Measurements from ENCODE around the gene EML5. TPM values are rescaled to one million over a fixed set of nuclear protein-coding genes. Genes with fewer than 3 reads are reported as not detected.

Gene EML5
- total RNA-seq, 4 donors from 2014 or later = 0.82 to 1.6 (median 1.3) TPM

GRCh38 chr14:88785911-88786310 lies 6.8 kb downstream of the EML5 start:
- TF ChIP-seq CTCF (IDR thresholded peaks at IDR 0.05) = no peak
- no peak for TF ChIP-seq POLR2A (IDR thresholded peaks at IDR 0.05)
- no peaks in the 10 kb centered on the region for H3K27me3 ChIP-seq
- DNase-seq = no peak
- no peaks in the 10 kb centered on the region for H3K4me1 ChIP-seq
- no peak overlapping the region for H3K27ac ChIP-seq
- WGBS, 2 donors = 93 to 96% methylated on average over 1 of the region's 1 CpG
- peaks cover 0 to 5% (median 4%) of the 10 kb centered on the region in 3 donors for H3K9me3 ChIP-seq
- no peak overlapping the region for H3K4me3 ChIP-seq
- intact Hi-C loops (cut with DNase I) = no loop called here
- H3K36me3 ChIP-seq = no peaks in the 10 kb centered on the region

GRCh38 chr14:88775532-88775931 lies 17.2 kb downstream of the EML5 start:
- 25 to 67% methylated on average over 1 of the region's 3 CpGs for WGBS, 2 donors
- Histone ChIP-seq H3K27me3 (no peaks in the 10 kb centered on the region), H3K27ac (no peak overlapping the region), H3K4me3 (no peak overlapping the region), H3K9me3 (no peaks in the 10 kb centered on the region), H3K4me1 (peaks cover 0 to 20% (median 0%) of the 10 kb centered on the region in 3 donors), H3K36me3 (no peaks in the 10 kb centered on the region)
- DNase-seq = no peak
- intact Hi-C loops (cut with DNase I) = no loop called here
- TF ChIP-seq CTCF (IDR thresholded peaks at IDR 0.05) = no peak

GRCh38 chr14:88770736-88771135 lies 22.0 kb downstream of the EML5 start:
- Histone ChIP-seq H3K27ac (no peak overlapping the region), H3K4me3 (no peak overlapping the region), H3K9me3 (peaks cover 0 to 14% (median 0%) of the 10 kb centered on the region in 3 donors), H3K27me3 (no peaks in the 10 kb centered on the region), H3K4me1 (peaks cover 0 to 9% (median 0%) of the 10 kb centered on the region in 3 donors), H3K36me3 (no peaks in the 10 kb centered on the region)
- no peak for DNase-seq
- intact Hi-C loops (cut with DNase I) = no loop called here
- no peak for TF ChIP-seq POLR2A (IDR thresholded peaks at IDR 0.05)

- Histone ChIP-seq H3K27me3 (no peaks in the 10 kb centered on the region), H3K27ac (no peak overlapping the region), H3K4me1 (no peaks in the 10 kb centered on the region), H3K9me3 (peaks cover 0 to 20% (median 0%) of the 10 kb centered on the region in 3 donors), H3K36me3 (no peaks in the 10 kb centered on the region), H3K4me3 (no peak overlapping the region)
- intact Hi-C loops (cut with DNase I) = no loop called here
- TF ChIP-seq CTCF (IDR thresholded peaks at IDR 0.05) (no peak), POLR2A (IDR thresholded peaks at IDR 0.05) (no peak)
- 46 to 55% methylated on average over 2 of the region's 2 CpGs for WGBS, 2 donors
- DNase-seq = no peak
Measured at GRCh38 chr14:88765130-88765529, 27.6 kb downstream of the EML5 start.

- intact Hi-C loops (cut with DNase I) = no loop called here
- no peaks in the 10 kb centered on the region for H3K36me3 ChIP-seq
- peaks cover 0 to 16% (median 0%) of the 10 kb centered on the region in 3 donors for H3K4me1 ChIP-seq
- no peak overlapping the region for H3K27ac ChIP-seq
- DNase-seq = no peak
- H3K27me3 ChIP-seq = no peaks in the 10 kb centered on the region
- 88 to 100% methylated on average over 1 of the region's 1 CpG for WGBS, 2 donors
- TF ChIP-seq POLR2A (IDR thresholded peaks at IDR 0.05) = no peak
- no peak for TF ChIP-seq CTCF (IDR thresholded peaks at IDR 0.05)
- H3K9me3 ChIP-seq = no peaks in the 10 kb centered on the region
- H3K4me3 ChIP-seq = no peak overlapping the region
Measured at GRCh38 chr14:88753873-88754272, 38.9 kb downstream of the EML5 start.

- no peak for DNase-seq
- WGBS, 2 donors = 100% methylated on average over 1 of the region's 1 CpG
- Histone ChIP-seq H3K4me3 (no peak overlapping the region), H3K9me3 (no peaks in the 10 kb centered on the region), H3K27me3 (no peaks in the 10 kb centered on the region), H3K27ac (no peak overlapping the region), H3K4me1 (peaks cover 0 to 31% (median 0%) of the 10 kb centered on the region in 3 donors), H3K36me3 (no peaks in the 10 kb centered on the region)
- TF ChIP-seq POLR2A (IDR thresholded peaks at IDR 0.05) (no peak), CTCF (IDR thresholded peaks at IDR 0.05) (no peak)
- intact Hi-C loops (cut with DNase I) = no loop called here
Measured at GRCh38 chr14:88750945-88751344, 41.8 kb downstream of the EML5 start.
